Activated CD8-positive, alpha-beta memory T cell treated with anti-CD3 and anti-CD28 coated beads for 36 hours (primary cell): ENCODE data around the gene EPB41L2. TPM values are rescaled to one million over a fixed set of nuclear protein-coding genes. Genes with fewer than 3 reads are reported as not detected.

Source experiments
- CTCF ChIA-PET: fragments of 350-600 bp; sonication (Branson Sonifier 250); formaldehyde crosslinking; loops from one replicate; lab custom pipeline; 2021; ENCODE audit warnings: antibody characterized with exemption; lab: Charles Lee
- POLR2A ChIA-PET: fragments of 350-600 bp; sonication (Branson Sonifier 250); formaldehyde crosslinking; loops from one replicate; lab custom pipeline; 2021; ENCODE audit warnings: antibody characterized with exemption; lab: Charles Lee
- total RNA-seq, 2 experiments: library from RNA; stranded (reverse); gene quantifications; one replicate each; pipeline ENCODE4 v1.2.3, GENCODE V29; 2021

The EPB41L2 gene
- total RNA-seq, 2 experiments from 2014 or later: 34.3 to 40.4 TPM

- ChIA-PET POLR2A (no interaction called here), CTCF (no interaction called here)
These were observed 156.2 kb downstream of the EPB41L2 start for GRCh38 chr6:130906736-130907381.

DNA sequence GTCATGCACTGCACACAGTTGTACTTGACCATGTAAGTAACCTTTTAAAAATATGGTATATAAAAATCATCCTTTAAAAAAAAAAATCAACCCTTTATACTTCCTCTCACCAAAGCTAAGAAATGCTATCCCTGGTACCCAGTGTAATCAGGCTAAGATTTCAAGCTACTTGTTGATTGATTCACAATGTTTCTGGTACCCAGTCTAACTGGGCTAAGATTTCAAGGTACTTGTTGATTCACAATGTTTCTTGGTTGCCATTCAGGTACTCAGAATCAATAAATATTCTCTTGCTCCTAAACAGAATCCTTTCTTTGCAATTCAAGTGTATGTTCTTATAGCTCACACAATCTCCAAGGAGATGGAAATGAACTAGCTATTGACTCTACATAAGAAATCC, 159.4 kb downstream of the EPB41L2 start:
- ChIA-PET CTCF (no interaction called here), POLR2A (no interaction called here)

- ChIA-PET POLR2A (interaction anchor here (0.7 kb wide), 1 partner anchor 18 kb away, joined by 4 read pairs; no protein-coding TSS in a partner anchor), CTCF (no interaction called here)
These were observed 160.0 kb downstream of the EPB41L2 start for GRCh38 chr6:130903007-130903406.

DNA sequence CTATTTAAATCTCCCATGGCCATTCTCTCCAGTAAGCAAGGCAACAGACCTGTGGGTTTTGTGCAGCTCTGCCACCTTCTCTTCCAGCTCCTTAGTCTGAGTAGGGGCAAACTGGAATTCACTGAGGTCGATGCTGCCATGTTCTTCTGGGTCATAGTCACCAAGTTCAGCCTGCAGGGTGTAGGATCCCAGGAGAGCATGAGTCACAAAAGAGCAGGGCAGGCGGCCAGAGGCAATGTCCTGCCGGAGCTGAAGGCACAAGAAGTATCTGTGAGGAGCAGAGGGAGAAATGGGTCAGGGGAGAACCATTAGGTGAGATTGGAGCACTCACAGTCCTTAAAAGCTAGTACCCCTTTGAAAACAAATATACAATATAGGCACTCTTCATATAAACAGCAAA, 162.1 kb downstream of the EPB41L2 start:
- ChIA-PET CTCF (interaction anchor here (1.2 kb wide), 1 partner anchor 29 kb away, joined by 3 read pairs; no protein-coding TSS in a partner anchor), POLR2A (no interaction called here)

DNA sequence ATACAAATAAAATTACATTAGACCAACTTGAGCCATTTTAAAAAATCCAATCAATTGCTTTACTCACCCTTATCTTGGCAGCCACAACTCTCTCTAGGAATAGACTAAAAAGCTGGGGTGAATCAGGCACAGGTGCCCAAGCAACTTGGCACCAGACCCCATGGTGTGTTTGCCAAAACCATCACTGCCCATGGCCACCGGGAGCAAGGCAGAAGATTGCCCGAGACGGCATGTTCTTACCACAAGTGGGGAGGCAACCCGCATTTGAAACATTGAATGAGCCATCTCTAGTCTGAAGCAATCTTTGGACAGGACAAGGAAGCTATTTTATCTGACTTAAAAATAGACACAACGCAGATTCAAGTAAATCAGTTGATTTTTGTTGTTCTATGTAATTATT, 166.8 kb downstream of the EPB41L2 start:
- CTCF ChIA-PET: no interaction called here

GRCh38 chr6:130895516-130895915, 167.5 kb downstream of the EPB41L2 start:
- ChIA-PET POLR2A (no interaction called here), CTCF (no interaction called here)

More for the DNA sequence above, 166.8 kb downstream of the EPB41L2 start:
- POLR2A ChIA-PET: no interaction called here

- CTCF ChIA-PET: no interaction called here
- POLR2A ChIA-PET: no interaction called here
These were observed 169.3 kb downstream of the EPB41L2 start for GRCh38 chr6:130893766-130894165.

- ChIA-PET CTCF (no interaction called here), POLR2A (no interaction called here)
These were observed 169.8 kb downstream of the EPB41L2 start for GRCh38 chr6:130893277-130893676.

- ChIA-PET POLR2A (no interaction called here), CTCF (interaction anchor here (0.7 to 1.9 kb wide), 2 partner anchors 225 to 634 kb away, joined by 4 read pairs; no protein-coding TSS in a partner anchor)
These were observed 172.5 kb downstream of the EPB41L2 start for GRCh38 chr6:130890521-130890971.

DNA sequence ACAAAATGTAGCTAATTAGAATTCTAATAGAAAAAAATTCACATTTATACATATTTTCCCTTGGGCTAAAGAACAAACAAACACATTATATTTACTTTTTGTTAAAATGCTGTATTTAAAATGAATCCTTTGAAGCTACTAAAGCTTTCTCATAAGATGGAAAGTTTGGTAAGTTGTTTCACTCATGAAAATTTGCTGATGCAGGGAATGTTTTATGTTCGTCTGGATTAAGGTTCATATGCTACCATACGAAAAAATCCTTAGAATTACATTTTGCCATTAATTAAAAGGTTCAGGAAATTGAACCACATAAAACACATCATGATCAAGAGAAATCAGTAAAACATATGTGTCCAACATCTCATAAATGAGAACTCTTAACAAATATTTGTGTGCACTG, 173.6 kb downstream of the EPB41L2 start:
- POLR2A ChIA-PET: no interaction called here
- CTCF ChIA-PET: interaction anchor here (1.9 kb wide), 1 partner anchor 226 kb away, joined by 4 read pairs; no protein-coding TSS in a partner anchor

DNA sequence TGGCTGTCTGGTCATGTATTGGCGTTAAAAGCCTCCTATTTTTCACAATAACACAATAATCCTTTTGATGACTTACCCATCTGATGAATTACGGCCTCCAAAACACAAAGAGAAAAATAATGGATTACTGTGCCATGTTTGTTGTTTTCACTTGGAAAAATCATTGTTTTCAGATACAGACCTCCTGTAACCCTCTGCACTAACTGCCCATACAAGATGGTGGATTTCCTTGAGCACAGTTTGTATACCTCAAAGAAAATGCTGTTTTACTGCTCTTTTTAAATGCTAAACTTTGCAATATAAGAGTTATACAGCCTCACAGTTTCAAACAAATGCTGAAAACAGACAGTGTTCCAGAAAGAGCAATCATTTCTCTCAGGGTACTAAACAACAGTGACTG, 174.8 kb downstream of the EPB41L2 start:
- CTCF ChIA-PET: no interaction called here
- POLR2A ChIA-PET: no interaction called here

DNA sequence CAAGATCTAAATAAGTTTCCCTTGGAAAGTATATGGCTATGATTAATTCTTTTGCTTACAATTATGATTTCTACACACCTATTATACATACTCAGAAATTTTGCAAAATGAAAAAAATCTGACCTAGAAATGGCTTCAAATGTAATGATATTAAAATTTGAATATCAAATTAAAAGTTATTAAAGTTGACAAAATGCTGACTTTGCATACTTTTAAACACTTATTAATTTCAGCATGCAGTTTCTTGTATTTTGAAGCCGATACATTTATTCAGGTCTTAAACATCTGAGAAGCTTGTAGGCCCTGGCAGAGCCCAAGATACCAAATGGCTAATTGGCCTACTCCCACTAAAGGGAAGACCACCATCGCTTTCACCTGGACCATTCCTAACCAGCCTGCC, 176.1 kb downstream of the EPB41L2 start:
- ChIA-PET CTCF (no interaction called here), POLR2A (no interaction called here)

DNA sequence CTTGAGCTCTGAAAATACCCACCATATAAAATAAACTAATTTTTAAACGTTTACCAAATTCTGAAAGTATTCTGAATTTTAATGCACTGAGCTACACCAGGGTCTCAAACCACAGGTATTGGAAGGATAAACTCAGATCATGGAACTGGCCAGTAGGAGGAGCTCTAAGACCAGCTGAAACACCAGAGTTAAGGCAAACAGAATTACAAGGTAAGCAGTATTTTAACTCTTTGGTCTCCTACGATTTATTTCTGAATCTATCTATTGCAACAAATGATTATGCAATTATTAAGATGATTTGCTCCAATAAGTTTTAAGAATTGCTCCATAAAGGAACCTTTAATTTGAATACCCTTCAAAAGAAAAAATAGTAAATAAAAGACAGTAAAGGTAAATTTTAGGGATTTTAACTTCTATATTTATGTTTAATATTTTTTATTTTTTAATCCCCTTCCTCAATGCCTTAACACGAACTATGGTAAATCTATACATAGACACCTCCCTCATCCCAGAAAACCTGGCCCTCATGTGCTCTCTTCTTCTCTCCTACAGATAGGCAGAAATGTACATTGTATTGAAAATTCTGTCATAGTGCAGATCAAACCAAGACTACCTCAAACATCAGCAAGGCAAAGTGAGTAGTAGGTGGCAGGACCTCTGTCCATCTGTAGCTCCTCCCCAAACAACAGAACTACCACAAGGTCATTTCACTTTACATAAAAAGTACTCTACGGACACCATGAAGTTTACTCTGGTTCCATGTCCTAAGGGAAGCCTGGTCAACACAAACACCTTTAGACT, 177.5 kb downstream of the EPB41L2 start:
- ChIA-PET CTCF (interaction anchor here (0.9 to 2.6 kb wide), 7 partner anchors 68 to 648 kb away, joined by 3 to 29 read pairs (median 3); no protein-coding TSS in a partner anchor), POLR2A (interaction anchor here (0.6 kb wide), 1 partner anchor 17 kb away, joined by 4 read pairs; no protein-coding TSS in a partner anchor)

DNA sequence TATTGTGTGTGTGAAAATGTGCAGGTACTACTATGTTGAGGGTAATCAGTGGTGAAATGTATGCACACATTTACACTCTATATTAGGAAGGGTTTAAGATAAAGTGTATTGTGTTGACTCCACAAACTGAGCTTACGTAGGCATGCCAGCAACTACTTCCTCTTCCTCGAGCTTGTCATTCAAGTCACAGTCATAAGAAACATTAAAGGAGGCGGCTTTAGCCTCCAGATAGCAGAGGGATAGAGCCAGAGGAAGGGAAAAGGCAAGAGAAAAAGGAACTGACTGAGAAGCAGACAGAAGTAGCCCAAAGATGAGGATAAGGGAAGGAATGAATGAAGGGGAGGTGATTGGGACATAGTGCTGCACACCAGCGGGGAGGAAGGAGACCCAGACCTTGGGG, 180.7 kb downstream of the EPB41L2 start:
- CTCF ChIA-PET: no interaction called here
- POLR2A ChIA-PET: no interaction called here

DNA sequence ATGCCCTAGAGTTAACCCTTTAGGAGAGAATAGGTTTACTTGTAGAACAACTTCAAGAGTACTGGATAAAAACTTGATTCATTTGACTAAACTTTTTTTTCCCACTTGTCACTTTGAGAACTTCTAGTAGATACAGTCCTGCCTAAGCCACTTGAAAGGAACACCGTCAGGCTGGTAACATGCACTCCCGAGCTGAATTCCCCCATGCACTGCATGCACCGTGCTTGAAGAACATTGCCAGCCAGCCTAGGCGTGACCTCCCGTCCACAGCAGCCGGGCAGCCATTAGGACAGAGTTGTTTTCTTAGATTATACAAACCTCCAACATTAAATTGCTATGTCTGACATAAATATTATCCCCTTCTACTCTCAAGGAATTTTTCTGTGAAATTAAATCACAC, 183.2 kb downstream of the EPB41L2 start:
- ChIA-PET POLR2A (no interaction called here), CTCF (no interaction called here)

DNA sequence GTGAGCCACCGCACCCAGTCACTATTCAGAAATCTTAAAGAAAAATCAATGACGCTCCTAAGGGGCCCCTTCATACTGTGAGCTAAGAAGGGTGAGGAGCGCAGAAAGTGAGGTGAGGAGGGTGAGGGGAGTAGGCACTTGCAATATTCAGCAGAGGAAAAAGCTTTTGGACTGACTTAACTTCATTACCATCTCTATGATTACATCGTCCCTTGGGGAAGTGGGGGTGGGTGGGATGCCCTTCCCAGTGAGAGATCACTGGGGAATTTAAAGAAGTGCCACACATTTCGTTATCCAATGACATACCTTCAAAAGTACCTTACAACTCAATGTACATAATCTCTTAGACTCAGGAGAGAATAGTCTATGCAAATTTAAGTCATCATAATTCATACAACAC, 189.3 kb downstream of the EPB41L2 start:
- CTCF ChIA-PET: no interaction called here
- POLR2A ChIA-PET: interaction anchor here (0.7 kb wide), 1 partner anchor 104 kb away, joined by 4 read pairs; no protein-coding TSS in a partner anchor

GRCh38 chr6:130872250-130873095, 190.6 kb downstream of the EPB41L2 start:
- POLR2A ChIA-PET: no interaction called here

GRCh38 chr6:130870179-130870880, 192.7 kb downstream of the EPB41L2 start:
- ChIA-PET POLR2A (no interaction called here), CTCF (no interaction called here)

More at GRCh38 chr6:130872250-130873095, 190.6 kb downstream of the EPB41L2 start:
- CTCF ChIA-PET: interaction anchor here (0.8 to 1.6 kb wide), 2 partner anchors 29 to 550 kb away, joined by 3 read pairs; no protein-coding TSS in a partner anchor

DNA sequence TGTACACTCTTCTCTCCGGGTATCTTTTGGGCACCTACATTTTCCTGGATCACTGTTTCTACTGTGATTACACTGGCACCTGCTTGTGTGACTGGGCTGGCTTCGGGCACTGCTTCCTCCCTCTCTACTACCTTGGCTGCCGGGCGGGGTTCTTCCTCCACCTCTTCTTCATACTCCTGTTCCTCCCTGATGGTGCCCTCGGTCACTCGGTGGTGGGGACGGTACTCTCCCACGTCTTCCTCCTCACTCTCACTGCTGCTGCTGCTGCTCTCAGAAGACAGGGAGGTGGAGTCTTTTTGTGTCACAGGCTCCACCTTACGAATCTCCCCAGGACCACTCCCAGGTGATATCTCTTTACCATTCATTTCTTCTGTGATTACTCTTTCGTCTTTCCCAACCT, 193.4 kb downstream of the EPB41L2 start:
- ChIA-PET CTCF (no interaction called here), POLR2A (no interaction called here)
